GM19468 (cell line): ENCODE data around the gene BIVM.

Experiments used
- ATAC-seq: cut with Tn5 transposase; IDR thresholded peaks from one replicate; pipeline ENCODE4 v1.9.1; 2021; ENCODE audit warnings: mild to moderate bottlenecking, moderate library complexity, moderate number of reproducible peaks; ENCODE audit not compliant: unreplicated experiment; ENCODE audit errors: extremely low read depth

BIVM gene

DNA sequence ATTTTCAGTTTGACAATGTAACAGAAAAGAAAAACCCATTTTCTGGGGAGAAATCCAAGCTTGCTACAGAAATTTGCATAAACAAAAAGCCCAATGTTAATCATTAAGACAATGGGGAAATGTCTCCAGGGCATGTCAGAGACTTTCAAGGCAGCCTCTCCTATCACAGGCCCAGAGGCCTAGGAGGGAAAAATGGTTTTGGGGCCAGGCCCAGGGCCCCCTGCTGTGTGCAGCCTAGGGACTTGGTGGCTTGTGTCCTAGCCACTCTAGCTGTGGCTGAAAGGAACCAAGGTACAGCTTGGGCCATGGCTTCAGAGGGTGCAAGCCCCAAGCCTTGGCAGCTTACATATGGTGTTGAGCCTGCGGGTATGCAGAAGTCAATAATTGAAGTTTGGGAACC is 17.3 kb upstream of the BIVM start:
- ATAC-seq: no peak

DNA sequence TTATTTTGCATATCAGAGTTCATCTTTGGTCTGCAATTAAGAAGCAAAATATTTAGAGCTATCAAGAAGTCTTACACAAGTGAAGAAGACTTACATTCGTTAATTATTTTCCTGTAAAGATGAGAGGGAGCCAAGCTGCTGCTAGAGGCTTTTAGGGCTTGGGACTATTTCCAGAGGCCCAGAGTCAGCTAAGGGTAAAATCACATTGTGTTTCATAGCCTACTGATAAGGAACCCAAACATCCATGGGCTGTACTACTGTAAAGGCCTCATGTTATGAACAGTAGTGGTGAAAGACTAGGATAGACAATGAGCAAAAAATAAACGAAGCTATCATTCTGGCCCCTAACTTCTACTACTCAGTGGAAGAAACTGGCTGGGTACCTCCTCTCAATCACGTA is 14.4 kb upstream of the BIVM start:
- ATAC-seq: no peak

DNA sequence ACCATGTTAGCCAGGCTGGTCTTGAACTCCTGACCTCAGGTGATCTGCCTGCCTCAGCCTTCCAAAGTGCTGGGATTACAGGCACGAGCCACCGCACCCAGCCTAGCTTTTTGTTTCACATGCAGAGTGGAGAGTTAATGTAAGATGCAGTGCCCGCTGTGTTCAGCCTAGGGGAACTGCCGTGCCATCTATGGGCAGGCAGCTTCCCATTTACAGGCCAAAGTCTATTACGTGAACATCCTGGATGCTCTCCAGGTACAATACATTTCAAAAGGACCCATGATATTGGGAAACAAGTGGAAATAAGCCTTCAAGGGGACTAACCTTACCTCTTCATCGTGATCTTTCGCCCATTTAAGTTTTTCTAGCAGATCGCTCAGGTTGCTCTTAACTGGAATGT is 10.2 kb upstream of the BIVM start:
- ATAC-seq: no peak

DNA sequence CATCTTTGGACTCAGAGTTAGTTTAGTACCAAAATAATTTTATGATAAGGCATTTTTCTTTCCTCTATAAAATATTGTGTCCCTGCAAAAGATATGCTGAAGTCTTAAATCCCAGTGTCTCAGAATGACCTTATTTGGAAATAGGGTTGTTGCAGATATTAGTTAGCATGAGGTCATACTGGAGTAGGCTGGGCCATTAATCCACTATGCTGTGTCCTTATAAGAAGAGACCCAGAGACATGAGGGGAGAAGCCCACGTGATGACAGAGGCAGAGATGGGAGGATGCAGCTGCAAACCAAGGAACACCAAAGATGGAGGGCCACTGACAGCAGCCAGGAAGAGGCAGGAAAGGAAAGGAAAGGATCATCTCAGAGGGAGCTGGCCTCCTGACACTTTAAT is 6.5 kb upstream of the BIVM start:
- no peak for ATAC-seq

DNA sequence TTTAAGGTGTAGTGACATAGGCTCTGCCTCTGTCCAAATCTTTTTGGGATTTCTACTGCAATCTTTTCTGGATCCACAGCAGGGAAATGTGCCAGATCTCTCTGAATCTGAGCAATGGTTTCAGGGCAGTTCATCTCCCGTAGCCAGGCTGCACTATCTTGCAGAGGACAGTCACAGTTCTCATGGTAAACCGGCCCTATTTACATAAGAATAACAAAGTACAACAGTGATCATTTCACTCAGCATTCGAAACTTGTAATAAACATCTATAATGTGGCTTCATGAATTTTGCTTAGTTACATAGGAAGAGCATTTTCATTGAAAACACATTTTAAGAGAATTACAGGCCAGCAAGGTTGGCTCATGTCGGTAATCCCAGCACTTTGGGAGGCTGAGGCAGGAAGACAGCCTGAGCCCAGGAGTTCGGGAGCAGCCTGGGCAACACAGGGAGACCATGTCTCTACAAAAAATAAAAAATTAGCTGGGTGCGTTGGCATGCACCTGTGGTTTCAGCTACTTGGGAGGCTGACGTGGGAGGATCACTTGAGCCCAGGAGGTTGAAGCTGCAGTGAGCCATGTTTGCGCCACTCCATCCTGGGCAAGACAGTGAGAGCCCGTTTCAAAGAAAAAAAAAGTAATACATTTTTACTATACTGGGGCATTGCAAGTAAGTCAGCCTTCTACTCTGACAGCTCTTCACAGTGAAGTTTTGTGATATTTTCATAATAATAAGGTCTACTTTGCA is 5.1 kb upstream of the BIVM start:
- ATAC-seq: no peak

DNA sequence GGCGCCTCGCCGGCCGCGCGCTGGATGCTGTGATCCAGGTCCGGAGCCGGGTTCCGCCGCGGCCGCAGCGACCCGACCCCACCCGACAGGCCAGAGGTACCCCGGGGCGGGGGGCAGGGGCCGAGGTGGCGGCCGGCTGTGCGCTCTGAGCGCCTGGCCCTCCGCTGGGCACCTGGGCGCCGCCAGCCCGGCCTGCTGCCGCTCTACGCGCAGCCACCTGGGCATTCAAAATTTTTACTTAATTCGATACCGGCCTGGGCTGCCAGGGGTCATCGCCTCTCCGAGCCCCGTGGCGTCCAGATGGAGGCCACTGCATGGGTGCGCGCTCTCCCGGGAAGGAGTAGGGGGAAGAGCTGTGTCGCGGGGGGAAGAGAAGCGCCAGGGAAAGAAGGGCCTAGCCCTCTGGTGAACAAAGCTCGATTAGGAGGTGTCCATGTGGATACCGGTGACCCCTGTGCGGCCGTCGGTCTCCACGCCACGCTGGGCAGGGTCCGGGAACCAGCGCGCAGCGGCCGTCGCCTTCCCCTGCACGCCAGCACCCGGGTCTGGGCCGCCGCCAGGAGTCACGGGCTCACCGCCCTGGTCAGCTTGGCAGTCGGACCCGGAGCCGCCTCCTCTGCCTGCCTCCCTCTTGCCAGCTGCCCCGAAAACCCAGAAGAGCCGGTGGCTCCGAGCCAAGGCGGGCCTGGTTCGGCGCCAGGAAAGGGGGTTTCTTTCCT is 666 bp downstream of the BIVM start:
- ATAC-seq: no peak

DNA sequence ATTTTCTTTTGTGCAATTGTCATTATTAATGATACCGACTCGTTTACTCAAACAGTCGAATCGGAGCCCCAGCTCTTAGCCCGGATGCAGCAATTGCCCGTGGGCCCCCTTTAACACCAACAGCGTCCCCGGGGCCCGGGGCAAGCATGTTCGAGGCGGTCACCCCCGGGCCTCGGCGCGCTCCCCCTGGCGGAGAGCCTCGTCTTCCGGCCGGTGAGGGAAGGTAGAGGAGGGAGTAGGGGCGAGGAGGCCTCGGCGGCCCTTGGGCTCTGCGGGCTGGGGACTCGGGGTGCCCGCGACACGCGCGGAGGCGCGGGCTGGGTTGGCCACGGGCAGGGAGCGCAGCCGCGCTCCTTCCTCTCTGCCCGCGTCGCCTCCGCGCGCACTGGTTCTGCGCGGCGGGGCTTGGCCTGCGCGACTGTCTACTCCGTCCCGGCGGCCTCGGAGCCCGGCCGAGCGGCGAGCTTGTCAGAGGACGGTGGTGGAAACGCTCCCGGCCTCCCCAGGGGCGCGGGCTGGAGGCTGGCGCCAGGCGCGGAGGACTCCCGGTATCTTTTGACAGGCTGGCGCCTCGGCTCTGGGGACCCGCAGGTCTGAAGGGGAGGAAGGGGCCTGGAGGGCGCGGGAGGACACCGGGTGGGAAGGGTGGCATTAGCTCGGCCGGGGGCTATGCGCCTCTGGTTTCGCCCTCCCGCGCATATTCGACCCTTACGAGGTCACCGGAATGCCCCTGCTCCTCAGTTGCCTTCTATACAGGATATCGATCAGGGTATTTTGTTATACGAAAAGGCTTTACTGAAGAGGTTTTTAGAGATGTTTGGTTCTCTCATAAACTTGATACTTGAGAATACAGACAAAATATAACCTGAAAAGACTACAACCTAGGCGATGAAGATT is 1.5 kb downstream of the BIVM start:
- peak; percentile 73 for ATAC-seq

DNA sequence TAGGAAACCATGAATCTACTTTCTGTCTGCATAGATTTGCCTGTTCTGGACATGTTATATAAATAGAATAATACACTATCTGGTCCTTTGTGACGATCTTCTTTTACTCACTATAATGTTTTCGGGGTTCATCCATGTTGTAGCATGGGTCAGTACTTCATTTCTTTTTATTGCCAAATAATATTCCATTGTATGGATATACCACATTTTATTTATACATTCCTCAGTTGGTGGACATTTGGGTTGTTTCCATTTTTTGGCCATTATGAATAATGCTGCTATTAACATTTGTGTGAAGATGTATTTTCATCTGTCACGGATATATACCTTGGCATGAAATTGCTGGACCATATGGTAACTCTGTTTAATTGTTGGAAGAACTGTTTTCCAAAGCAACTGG is 6.8 kb downstream of the BIVM start:
- ATAC-seq: no peak

DNA sequence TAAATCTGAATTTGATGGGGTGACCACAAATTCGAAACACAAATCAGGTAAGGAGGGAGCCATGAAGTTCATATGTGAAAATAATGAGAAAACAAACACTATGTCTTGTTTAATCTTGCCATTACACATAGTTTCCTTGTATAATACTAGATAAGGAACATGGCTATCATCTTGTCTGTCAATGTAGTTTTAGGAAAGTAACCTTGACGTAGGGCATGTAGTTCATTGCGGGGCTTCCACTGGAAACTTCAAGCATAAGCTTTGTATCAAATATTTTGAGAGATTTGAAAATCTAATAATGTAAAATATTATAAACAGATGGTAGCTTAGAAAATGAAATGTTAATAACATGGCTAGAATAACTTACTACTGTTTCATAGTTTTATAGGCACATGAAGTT is 8.8 kb downstream of the BIVM start:
- no peak for ATAC-seq

DNA sequence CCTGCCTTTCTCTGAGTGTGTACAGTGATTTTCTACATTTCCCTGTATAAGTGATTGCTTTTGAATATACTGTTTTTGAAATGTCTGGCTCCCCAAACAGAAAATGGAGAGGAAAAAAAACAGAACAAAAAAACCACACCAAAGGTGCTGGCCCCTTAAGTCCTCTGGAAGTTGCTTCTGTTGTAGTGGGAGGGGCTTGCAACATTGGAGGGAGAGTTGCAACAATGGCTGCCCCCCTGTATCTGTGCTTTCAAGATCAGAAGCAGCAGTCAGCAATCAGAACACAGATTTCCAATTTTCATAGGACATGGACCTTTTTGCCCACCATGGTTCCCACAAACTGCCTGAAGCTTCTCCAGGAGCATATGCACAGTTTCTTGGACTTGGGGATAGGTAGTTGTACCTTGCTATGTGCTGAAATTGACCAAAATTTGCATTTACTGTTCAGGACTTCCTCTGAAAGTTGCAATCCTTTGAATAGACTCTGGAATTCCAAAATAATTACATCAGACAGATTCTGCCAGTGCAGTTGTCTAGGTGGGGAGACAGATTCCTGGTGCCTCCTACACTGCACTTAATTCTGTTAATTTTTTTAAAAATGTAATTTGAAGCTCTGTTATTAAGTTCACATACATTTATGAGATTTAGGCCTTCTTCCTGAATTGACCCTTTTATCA is 13.8 kb downstream of the BIVM start:
- no peak for ATAC-seq

DNA sequence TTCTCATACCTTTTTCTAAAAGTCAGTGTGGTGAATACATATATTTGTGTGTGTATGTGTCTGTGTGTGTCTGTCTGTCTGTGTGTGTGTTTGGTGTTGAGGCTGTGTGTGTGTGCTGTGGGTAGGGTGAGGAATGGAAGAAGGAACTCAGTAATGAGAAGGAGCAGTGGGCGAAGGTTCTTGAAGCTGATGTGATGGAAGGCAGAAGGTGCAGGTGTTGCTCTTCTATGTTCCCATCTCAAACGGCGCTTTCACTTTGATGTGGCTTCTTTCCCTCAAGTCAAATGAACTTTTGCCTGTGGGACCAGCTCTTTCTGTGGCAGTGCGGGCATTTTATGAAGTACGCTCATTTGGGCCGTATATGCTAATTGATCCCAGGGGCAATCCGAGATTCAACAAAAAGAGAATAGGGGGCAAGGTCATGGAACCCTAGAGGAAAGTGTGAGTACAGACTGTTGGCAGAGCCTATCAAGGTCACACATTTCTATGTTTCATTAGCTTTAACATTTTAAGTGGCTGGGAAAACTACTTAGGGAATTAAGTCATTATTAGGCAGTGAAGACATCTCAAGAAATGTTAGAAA is 15.2 kb downstream of the BIVM start:
- ATAC-seq: no peak

DNA sequence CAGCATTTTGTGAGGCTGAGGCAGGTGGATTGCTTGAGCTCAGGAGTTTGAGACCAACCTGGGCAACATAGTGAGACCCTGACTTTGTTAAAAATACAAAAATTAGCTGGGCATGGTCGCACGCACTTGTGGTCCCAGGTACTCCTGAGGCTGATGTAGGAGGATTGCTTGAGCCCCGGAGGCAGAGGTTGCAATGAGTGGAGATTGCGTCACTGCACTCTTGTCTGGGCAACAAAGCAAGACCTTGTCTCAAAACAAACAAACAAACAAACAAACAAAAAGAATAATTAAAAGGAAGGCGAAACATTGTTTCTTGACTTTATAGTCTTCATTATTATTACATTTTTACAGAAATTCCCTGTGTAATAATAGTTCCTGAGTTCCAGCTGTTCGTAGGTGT is 15.9 kb downstream of the BIVM start:
- ATAC-seq: no peak

DNA sequence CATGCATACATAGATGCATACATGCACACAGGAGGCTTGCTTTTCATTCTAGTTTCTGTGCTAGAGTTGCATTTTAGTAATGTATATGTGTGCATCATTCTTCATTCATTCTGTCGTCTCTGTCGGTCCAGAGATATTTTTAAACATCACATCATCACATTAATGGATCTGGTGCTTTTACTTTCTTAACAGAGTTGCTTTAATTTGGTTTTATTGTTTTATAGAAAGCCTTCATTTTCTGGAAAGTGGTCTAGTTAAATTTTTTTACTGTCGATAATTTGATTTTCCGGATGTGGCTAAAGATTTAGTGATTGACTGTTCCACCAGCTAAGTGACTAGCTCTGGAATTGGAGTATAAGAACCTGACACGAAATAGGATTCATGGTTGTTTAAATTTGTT is 16.9 kb downstream of the BIVM start:
- ATAC-seq: no peak

DNA sequence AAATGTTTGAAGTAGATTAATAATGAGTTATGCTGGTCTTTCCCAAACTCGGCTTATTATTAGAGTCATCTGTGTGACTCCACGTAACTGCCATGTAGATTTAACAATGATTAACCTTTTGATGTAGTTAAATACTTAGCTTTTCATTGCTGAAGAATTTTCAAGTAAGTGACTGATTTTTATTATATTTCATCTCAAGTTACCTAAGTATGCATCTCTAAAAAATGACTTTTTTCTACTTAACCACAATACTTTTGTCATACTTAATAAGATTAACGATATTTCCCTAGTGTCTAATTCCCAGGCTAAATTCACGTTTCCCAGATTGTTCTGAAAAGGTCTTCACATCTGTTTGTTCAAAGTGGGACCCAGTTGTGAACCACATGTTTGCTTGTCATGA is 17.8 kb downstream of the BIVM start:
- ATAC-seq: no peak

DNA sequence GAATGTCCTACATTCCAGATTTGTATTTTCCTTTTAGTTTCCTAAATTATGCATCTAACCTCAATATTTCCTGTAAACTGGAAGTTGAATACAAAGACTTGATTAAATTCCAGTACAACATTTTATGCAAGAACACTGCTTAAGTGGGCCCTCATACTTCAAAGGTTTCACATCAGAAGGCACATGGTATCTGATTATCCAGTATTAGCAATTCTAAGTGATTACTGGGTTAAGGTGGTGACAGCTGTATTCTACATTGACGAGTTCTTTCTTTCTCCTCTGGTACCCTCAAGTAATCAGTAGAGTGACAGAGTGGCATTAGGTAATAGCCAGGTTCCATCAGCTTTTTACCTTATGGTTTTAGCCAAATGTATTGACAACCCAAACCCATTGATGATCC is 18.3 kb downstream of the BIVM start:
- no peak for ATAC-seq

DNA sequence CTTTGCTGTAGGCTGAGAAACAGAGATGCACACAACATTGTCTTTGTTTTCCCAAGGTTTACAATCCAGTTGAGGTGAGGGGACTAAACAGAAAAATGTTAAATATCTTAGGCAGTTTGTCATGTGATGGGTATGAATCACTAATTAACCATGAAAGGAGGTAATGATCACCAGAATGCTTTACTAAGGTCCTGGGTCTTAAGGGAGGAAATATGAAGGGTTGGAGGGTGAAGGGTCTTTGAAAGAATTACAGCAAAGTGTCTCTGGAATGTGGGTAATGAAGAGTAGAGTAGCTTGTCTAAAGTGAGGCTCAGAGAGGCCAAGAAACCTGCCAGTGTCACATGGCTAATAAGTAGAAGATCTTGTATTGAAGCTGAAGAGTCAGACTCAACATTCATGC is 19.0 kb downstream of the BIVM start:
- no peak for ATAC-seq

DNA sequence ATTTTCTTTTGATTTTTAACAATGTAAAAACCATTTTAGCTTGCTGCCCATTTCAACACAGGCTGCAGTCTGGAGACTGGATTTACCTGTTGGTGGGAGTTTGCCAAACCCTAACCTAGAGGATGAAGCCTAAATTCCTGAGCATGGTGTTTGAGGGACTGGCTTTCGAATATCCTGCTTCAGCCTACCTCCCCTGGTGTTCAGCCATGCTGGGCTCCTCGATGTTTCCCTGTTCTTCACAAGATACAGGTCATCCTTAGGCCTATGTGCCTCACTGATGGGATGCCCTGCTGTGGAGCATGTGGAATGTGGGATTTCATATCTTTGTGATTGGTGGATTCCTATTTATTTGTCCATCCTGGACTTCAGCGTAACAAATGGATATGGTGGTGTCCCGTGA is 26.5 kb downstream of the BIVM start:
- no peak for ATAC-seq

DNA sequence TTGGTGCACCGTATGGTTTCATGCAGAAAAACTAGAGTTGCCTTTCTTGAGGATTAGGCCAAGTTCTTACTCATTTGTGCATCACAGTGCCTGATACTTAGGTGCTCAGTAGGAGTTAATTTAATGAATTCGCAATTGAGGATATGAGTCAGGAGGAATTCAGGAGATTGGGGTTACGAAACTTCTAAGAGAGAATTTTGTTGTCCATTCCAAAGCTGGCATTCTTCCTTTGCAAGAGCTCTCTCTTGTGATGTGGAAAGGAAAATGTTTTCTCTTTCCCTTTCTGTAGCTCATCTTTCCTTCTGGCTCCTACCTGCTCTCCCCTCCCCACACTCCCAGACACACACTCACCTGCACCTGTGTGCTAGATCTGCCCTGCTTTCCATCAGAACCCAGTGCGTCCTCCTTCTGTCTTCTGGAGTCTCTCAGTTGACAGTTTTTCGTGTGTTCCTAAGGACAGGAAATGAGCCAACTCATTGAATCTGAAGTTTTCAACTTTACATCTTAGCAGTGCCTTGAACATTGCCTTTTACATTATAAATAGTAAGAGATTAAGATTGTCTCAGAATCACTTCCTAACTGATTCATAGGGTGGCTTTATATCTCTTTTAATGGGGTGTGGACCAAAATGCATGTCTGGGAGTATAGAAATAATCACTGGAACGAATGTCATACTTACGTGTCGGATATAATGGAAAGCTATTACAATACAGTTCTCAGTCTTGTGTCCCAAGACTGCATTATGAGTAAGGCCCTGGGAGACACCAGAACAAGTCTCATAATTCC is 27.2 kb downstream of the BIVM start:
- no peak for ATAC-seq

DNA sequence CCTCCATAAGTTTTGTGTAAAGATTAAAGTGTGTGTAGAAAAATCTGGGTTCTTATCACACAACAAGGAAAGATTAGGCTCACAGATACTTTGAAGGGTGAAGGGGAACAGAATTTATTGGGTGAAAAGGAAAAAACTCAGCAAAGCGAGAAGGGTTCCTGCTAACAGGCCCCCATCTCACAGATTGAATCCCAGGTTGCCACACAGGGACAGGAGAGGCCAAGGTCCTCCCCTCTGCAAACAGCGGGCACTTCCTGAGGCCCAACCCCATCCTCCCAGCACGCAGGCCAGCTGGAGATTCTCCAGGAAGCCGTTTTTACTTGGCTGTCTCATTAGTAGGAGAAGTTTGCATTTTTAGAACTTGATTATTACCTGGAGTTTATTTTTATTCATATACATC is 31.7 kb downstream of the BIVM start:
- ATAC-seq: no peak
